ENCODE measurements around the gene TUBB3.
A peak's percentile ranks its signal among the peaks of the same experiment; 100 is the strongest.

The TUBB3 gene

DNA sequence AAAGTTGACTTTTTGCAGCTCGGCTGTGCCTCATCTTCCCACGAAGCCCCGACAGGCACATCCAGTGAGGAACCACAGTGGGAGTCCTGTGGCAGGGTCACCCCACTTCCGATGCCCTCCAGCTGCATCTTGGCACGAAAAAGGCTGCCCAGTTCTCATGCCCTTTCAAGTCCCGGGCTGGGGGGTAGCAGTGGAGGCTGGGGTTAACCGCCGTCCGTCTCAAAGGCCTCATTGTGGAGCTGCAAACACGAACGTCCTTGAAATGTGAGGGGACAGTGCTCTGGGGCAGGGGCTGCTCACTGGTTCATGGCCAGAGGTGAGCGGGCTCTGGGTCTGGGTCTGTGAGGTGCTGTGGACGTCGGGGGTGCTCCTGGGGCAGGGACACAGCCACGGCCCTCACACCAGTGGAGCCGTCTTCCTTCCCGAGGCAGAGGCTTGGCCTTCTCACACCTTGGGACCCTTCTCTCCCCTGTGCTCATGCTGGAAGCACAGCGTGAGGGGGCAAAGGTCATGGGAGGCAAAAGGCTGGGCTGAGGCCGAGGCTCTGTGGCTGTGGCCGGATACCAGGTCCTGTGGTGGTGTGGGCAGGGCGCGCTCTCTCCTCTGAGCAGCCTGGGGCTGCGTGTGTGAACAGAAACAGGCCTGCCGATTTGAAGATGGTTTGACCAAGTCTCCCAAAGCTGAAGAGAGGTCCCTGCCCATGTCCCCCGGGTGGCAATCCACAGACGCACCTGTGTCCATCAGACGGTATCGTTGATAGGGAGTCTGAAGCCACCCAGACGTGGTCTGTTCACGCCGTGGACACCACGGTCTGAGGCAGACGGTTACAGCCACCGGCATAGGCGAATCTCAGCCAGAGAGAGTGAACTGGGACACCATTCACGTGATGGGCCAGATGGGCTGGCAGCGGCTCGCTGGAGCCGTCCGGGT is 7.6 kb upstream of the TUBB3 start:
- TF ChIP-seq, protein P1, sequence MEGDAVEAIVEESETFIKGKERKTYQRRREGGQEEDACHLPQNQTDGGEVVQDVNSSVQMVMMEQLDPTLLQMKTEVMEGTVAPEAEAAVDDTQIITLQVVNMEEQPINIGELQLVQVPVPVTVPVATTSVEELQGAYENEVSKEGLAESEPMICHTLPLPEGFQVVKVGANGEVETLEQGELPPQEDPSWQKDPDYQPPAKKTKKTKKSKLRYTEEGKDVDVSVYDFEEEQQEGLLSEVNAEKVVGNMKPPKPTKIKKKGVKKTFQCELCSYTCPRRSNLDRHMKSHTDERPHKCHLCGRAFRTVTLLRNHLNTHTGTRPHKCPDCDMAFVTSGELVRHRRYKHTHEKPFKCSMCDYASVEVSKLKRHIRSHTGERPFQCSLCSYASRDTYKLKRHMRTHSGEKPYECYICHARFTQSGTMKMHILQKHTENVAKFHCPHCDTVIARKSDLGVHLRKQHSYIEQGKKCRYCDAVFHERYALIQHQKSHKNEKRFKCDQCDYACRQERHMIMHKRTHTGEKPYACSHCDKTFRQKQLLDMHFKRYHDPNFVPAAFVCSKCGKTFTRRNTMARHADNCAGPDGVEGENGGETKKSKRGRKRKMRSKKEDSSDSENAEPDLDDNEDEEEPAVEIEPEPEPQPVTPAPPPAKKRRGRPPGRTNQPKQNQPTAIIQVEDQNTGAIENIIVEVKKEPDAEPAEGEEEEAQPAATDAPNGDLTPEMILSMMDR (conservative IDR thresholded peaks at IDR 0.05; ENCODE audit: low read depth, low read length) = no peak
- no peak overlapping the region for H3K4me3 ChIP-seq (ENCODE audit: low read length)
- DNase-seq (ENCODE audit: low read depth) = no peak

DNA sequence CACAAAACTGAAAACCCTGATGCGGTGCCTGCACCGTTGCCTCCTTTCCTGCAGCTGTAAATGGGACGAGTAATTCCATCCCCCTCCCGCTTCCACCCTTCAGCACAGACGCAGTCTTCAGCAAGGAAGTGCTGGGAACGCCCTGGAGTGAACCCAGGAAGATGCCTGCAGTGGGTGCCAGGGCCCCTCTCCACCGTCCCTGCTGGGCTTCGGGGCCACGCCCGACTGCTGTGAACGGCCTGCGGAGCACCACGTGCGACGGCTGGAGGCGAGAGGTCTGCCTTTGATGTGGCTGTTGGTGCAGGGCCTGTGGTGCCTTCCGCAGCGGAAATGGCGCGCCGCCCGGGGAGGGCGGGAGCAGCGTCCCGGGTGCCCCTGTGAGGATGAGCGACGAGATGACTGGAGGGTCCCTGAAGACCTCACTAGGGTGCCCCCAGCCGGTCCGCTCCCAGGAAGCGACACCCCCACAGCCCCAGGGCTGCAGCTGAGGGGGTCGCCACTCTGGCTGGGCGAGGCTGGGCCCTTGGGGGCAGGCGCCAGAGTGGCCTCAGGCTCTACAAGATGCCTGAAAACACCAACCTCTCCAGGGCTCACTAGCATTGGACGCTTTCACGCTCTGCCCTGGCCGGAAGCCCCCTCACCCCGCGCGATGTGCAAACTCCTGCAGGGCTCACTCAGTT is 5.2 kb upstream of the TUBB3 start:
- TF ChIP-seq, protein P1 (conservative IDR thresholded peaks at IDR 0.05; ENCODE audit: low read depth, low read length) = no peak
- peak overlapping the region; percentile 49 for H3K4me3 ChIP-seq (ENCODE audit: low read length)
- DNase-seq (ENCODE audit: low read depth) = no peak

DNA sequence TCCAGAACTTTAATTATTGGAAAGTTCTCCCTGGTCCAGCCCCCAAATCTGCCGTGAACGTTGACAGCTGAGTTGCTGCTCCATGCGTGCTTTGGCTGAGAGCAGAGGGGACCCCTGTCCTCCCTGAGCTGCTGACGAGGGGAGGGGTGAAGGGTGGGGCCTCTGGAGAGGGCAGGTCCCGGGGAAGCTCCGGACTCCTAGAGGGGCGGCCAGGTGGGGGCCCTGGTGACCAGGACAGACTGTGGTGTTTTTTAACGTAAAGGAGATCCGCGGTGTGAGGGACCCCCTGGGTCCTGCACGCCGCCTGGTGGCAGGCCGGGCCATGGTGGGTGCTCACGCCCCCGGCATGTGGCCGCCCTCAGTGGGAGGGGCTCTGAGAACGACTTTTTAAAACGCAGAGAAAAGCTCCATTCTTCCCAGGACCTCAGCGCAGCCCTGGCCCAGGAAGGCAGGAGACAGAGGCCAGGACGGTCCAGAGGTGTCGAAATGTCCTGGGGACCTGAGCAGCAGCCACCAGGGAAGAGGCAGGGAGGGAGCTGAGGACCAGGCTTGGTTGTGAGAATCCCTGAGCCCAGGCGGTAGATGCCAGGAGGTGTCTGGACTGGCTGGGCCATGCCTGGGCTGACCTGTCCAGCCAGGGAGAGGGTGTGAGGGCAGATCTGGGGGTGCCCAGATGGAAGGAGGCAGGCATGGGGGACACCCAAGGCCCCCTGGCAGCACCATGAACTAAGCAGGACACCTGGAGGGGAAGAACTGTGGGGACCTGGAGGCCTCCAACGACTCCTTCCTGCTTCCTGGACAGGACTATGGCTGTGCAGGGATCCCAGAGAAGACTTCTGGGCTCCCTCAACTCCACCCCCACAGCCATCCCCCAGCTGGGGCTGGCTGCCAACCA is 4.4 kb upstream of the TUBB3 start, which contains the start of gene MC1R:
Gene MC1R, plus strand, starts transcription at position 410 of the 895 bp plus-strand sequence. Its CDS starts 397 bp downstream, at position 807.
- H3K4me3 ChIP-seq (ENCODE audit: low read length) = peak within 1 kb of the TSS; percentile 49
- TF ChIP-seq, protein P1 (conservative IDR thresholded peaks at IDR 0.05; ENCODE audit: low read depth, low read length) = peak; percentile 79
- DNase-seq (ENCODE audit: low read depth) = no peak

DNA sequence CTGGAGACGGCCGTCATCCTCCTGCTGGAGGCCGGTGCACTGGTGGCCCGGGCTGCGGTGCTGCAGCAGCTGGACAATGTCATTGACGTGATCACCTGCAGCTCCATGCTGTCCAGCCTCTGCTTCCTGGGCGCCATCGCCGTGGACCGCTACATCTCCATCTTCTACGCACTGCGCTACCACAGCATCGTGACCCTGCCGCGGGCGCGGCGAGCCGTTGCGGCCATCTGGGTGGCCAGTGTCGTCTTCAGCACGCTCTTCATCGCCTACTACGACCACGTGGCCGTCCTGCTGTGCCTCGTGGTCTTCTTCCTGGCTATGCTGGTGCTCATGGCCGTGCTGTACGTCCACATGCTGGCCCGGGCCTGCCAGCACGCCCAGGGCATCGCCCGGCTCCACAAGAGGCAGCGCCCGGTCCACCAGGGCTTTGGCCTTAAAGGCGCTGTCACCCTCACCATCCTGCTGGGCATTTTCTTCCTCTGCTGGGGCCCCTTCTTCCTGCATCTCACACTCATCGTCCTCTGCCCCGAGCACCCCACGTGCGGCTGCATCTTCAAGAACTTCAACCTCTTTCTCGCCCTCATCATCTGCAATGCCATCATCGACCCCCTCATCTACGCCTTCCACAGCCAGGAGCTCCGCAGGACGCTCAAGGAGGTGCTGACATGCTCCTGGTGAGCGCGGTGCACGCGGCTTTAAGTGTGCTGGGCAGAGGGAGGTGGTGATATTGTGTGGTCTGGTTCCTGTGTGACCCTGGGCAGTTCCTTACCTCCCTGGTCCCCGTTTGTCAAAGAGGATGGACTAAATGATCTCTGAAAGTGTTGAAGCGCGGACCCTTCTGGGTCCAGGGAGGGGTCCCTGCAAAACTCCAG is 3.4 kb upstream of the TUBB3 start:
- DNase-seq (ENCODE audit: low read depth) = no peak
- TF ChIP-seq, protein P1 (conservative IDR thresholded peaks at IDR 0.05; ENCODE audit: low read depth, low read length) = no peak
- H3K4me3 ChIP-seq (ENCODE audit: low read length) = no peak overlapping the region

DNA sequence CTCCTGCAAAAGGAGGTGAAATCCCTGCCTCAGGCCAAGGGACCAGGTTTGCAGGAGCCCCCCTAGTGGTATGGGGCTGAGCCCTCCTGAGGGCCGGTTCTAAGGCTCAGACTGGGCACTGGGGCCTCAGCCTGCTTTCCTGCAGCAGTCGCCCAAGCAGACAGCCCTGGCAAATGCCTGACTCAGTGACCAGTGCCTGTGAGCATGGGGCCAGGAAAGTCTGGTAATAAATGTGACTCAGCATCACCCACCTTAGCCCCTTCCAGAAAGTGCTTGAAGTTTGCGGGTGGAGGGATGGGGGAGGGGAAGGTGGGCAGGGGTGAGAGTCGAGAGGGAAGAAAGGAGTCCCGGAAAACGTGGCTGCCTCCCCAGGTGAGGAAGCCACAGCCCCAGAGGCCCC is 2.4 kb upstream of the TUBB3 start:
- no peak for DNase-seq (ENCODE audit: low read depth)
- no peak overlapping the region for H3K4me3 ChIP-seq (ENCODE audit: low read length)
- TF ChIP-seq, protein P1 (conservative IDR thresholded peaks at IDR 0.05; ENCODE audit: low read depth, low read length) = no peak

All from retinal pigment epithelial cell (primary cell).